Activated CD4-positive, alpha-beta T cell treated with anti-CD3 and anti-CD28 coated beads for 1 hour (primary cell): ENCODE measurements around the gene DERL3.

ENCODE experiments used
- DNase-seq: peaks from one replicate; pipeline ENCODE4 v3.0.0-alpha.2; 2020

DERL3 gene

GRCh38 chr22:23847310-23847920 lies 8.6 kb upstream of the DERL3 start:
- DNase-seq: no peak

- DNase-seq: no peak
Observed at GRCh38 chr22:23846081-23846469, 7.3 kb upstream of the DERL3 start.

GRCh38 chr22:23845265-23846080 lies 6.7 kb upstream of the DERL3 start:
- no peak for DNase-seq

GRCh38 chr22:23844739-23845202 lies 6.0 kb upstream of the DERL3 start:
- DNase-seq: no peak

DNA sequence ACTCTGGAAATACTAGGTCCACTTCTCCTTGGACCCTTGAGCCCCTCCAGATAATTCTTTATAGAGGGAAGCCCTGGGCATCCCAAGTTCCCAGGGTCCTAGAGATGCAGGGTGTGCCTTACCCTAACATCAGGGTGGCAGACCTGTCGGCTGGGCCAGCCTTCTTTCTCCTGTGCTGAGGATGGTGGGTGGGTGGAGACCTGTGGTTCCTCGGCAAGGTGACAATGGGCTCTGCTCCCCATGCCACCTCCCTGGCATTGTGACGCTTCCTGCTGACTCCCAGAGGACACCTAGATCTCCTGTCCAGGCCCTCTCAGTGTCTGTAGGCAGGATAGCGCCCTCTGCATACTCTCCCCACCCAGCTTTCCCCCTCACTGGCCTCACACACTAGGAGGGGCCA lies 3.8 kb upstream of the DERL3 start:
- no peak for DNase-seq

- no peak for DNase-seq
Observed at GRCh38 chr22:23841736-23842445, 3.1 kb upstream of the DERL3 start.

- DNase-seq: no peak
Observed at GRCh38 chr22:23841292-23841691, 2.5 kb upstream of the DERL3 start.

DNA sequence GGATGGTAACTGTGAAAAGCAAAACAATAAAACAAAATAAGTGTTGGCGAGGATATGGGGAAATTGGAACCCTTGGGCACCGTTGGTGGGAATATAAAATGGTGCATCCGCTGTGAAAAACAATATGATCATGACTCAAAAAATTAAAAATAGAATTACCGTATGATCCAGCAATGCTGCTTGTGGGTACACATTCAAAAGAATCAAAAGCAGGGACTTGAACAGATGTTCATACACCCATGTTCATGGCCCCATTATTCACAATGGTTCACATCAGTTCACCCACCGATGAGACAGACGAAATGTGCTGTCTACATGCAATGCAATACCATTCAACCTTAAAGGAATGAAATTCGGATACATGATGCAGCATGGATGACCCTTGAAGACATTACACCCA lies 1.2 kb upstream of the DERL3 start:
- no peak for DNase-seq

DNA sequence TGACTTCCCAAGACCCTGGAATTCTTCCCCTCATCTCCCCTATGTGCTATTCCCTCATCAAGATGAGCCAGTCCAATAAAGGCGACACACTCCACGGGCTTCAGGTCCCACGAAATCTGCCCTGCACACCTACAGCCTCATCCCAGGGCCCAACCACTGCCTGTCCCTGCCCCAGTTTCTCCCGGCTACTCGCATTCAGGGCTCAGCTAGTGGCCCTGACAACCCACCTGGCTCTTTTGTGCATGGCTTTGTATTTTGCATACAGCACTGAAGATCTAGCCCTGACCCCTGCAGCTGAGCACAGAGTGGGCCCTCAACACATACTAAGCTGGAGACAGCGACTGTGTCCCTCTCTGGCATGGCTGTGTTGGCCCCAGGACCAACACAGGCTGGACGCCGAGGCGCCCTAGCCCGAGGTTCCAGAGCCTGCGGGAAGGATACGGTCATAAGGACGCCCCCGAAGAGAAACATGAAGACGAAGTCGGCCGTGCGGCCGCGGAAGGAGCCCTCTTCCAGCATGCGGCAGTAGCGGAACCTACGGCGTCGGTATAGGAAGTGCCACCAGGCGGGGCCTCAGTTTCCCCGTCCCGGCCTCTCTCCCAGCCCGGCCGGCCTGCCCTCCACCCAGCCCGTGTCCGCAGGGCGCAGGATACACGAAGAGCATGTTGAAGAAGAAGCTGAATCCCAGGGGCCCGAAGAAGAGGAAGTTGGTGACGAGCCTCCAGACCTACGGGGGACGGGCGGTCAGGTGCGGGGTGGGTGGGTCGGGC lies 710 bp downstream of the DERL3 start:
- no peak for DNase-seq

DNA sequence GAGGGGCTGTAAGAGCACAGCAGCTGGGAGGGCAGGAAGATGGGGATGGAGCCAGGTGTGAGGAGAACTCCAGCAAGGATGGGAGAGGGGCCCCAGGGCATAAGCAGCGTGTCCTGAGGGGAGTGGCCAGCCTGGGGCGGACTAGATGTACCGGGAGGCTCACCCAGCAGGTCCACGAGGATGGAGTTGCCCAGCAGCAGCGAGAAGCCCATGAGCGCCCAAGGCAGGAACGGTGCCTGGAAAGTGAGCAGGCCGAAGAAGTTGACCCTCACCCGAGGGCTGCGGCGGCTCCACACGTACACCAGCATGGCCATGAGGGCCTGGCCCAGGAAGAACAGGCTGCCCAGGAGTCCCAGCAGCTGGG lies 1.3 kb downstream of the DERL3 start:
- no peak for DNase-seq

- DNase-seq: no peak
Observed at GRCh38 chr22:23836692-23837495, 1.9 kb downstream of the DERL3 start.

DNA sequence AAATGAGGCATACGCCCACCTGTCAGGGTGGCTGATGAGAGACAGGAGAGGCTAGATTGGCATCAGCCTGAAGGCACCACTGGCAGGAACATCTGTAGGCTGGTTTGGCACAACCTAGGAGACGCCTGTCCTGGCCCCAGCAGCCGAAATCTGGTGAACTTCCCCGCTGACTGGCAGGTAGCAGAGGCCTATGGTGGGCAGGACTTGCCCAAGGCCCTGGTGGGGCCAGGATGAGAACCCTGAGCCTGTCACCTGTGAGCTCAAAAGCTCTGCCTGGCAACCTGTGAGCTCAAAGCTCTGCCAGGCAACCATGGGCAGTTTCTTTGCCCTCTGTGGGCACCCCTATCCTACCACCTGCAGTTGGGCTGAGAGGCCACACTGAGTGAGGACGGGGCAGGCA lies 2.5 kb downstream of the DERL3 start:
- no peak for DNase-seq

GRCh38 chr22:23835484-23836144 lies 3.2 kb downstream of the DERL3 start:
- no peak for DNase-seq

GRCh38 chr22:23834793-23835483 lies 3.9 kb downstream of the DERL3 start:
- DNase-seq: no peak

DNA sequence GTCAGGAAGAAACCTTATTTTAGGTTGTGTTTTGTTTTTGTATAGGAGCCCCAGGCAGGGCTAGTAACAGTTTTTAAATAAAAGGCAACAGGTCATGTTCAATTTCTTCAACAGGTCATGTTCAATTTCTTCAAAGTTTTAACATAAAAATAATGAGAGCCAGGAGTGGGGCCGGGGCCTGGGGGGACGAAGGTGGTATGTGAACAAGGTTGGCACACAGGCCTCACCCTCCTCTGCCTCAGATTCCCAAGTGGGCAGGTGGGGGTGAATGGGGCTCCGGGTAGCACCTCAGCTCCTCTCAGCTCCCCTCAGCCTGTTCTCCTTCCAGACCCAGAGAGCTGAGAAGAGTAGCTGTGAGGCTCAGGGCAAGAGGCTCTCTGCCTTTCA lies 4.4 kb downstream of the DERL3 start:
- DNase-seq: no peak

GRCh38 chr22:23833911-23834317 lies 4.9 kb downstream of the DERL3 start:
- DNase-seq: no peak

- DNase-seq: no peak
Observed at GRCh38 chr22:23833017-23833751, 5.6 kb downstream of the DERL3 start.

DNA sequence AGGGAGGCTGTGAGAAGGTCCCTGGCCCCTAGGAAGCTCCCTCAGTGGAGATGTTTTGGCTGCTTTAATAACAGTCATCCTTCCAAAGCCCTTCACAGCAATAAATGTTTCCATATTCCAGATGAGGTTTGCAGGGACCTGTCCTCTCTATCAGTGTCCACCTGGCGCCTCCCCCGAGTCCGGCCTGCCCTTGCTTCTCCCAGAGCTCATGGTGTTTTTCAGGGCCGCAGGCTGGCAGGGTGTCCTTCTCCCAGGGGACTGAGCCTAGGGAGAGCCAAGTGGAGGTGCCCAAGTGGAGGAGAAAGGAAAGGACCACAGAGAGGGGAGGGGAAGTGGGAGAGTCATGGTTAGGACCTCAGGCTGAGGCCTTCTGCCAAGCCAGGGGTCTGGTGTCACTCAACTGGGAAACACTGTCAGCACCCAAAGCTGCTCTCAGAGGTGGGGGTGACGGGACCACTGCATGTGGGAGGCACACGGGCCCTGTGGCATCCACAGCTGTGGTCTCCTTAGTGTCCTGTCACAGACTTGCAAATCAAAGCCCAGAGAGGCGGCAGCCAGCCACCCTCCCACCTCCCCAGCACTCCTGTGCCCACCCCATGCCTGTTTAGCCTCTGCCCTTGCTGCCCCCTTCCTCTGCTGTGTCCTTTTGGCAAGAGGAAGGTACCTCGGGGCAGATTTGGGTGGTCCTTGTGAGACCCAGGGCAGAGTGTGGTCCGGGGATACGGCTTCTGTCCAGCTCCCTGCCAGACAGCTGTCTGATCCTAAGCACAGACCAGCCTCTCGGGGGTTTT lies 6.4 kb downstream of the DERL3 start:
- no peak for DNase-seq

DNA sequence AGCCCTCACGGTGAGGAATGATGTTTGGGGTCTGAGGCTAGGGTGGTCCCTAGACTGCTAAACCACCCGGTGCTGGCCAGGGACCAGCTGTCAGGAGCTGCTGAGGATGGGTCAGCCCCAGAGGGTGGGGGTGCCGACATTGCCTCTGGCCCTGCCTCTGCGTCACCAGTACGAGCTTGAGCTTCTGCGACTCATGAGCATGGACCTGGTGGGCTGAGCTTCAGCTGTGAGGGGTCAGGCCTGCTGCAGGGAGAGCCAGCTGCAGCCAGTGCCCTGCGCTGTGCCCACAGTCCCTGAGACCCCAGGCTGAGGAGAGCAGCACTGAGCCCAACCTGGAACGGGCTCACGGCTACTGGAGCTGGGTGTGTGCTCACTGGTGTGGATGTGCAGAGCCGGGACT lies 7.0 kb downstream of the DERL3 start:
- DNase-seq: no peak

DNA sequence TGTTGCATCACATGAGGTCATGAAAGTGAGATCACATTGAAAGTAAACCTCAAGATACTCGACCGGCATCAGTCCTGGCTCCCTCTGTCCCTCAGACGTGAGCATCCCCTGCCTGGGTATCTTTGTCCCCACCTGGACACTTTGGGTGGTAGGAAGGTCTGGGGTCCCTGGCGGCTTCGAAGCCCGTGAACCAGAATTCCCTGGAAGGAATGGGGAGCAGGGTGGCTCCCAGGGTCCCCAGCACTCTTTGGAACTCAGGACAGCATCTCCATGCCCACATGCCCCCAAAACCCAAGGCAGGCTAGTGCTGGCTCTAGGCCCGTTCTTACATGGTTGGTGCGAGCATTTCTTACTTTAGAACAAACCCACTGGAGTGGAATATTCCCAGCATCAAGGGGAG lies 7.5 kb downstream of the DERL3 start:
- DNase-seq: no peak
